Measurements from ENCODE around the gene ATM.

Gene ATM

GRCh38 chr11:108207683-108208060 lies 15.2 kb upstream of the ATM start:
- H3K4me3 ChIP-seq (replicated peaks; ENCODE audit: low read depth, low read length): no peak overlapping the region
- no peak for TF ChIP-seq CTCF (IDR thresholded peaks at IDR 0.05; ENCODE audit: low read length, missing control alignments)
- no peak for DNase-seq (ENCODE audit: low read depth)

- TF ChIP-seq CTCF (IDR thresholded peaks at IDR 0.05; ENCODE audit: low read length, missing control alignments): no peak
- no peak for DNase-seq (ENCODE audit: low read depth)
- H3K4me3 ChIP-seq (replicated peaks; ENCODE audit: low read depth, low read length): no peak overlapping the region
Observed at GRCh38 chr11:108210441-108210840, 12.4 kb upstream of the ATM start.

- no peak for DNase-seq (ENCODE audit: low read depth)
- no peak overlapping the region for H3K4me3 ChIP-seq (replicated peaks; ENCODE audit: low read depth, low read length)
- TF ChIP-seq CTCF (IDR thresholded peaks at IDR 0.05; ENCODE audit: low read length, missing control alignments): no peak
Observed at GRCh38 chr11:108213784-108214183, 9.1 kb upstream of the ATM start.

- DNase-seq (ENCODE audit: low read depth): no peak
- no peak overlapping the region for H3K4me3 ChIP-seq (replicated peaks; ENCODE audit: low read depth, low read length)
- no peak for TF ChIP-seq CTCF (IDR thresholded peaks at IDR 0.05; ENCODE audit: low read length, missing control alignments)
Observed at GRCh38 chr11:108216988-108217387, 5.9 kb upstream of the ATM start.

- no peak overlapping the region for H3K4me3 ChIP-seq (replicated peaks; ENCODE audit: low read depth, low read length)
- no peak for DNase-seq (ENCODE audit: low read depth)
- TF ChIP-seq CTCF (IDR thresholded peaks at IDR 0.05; ENCODE audit: low read length, missing control alignments): no peak
Observed at GRCh38 chr11:108218455-108218854, 4.4 kb upstream of the ATM start.

GRCh38 chr11:108218912-108219783 lies 3.7 kb upstream of the ATM start:
- no peak overlapping the region for H3K4me3 ChIP-seq (replicated peaks; ENCODE audit: low read depth, low read length)
- TF ChIP-seq CTCF (IDR thresholded peaks at IDR 0.05; ENCODE audit: low read length, missing control alignments): no peak
- no peak for DNase-seq (ENCODE audit: low read depth)
